MM.1S (cell line): ENCODE measurements around the gene GPR87.

ENCODE experiments used
- DNase-seq: peaks from one replicate; pipeline ENCODE4 v3.0.0-alpha.2; 2015
- H2AFZ ChIP-seq: fragments of 300-600 bp; sonication (generic); 2 replicates; pipeline ENCODE4 v1.6.0; 2016; ENCODE audit warnings: antibody characterized with exemption, low read length
- H3F3A ChIP-seq: fragments of 300-600 bp; sonication (generic); 2 replicates; pipeline ENCODE4 v1.6.1; 2016; ENCODE audit warnings: mild to moderate bottlenecking, antibody characterized with exemption, low read length, moderate library complexity, mixed read lengths; ENCODE audit not compliant: insufficient read depth
- H3K27ac ChIP-seq: fragments of 300-600 bp; sonication (generic); 2 replicates; pipeline ENCODE4 v1.5.1; 2016; ENCODE audit warnings: mild to moderate bottlenecking, low read length
- H3K27me3 ChIP-seq: fragments of 300-600 bp; sonication (generic); replicated peaks from 2 replicates; pipeline ENCODE4 v1.6.0; 2016; ENCODE audit warnings: low read length; ENCODE audit not compliant: insufficient read depth
- H3K36me3 ChIP-seq: fragments of 300-600 bp; sonication (generic); replicated peaks from 2 replicates; pipeline ENCODE4 v1.6.1; 2016; ENCODE audit warnings: mild to moderate bottlenecking, low read length, mixed read lengths; ENCODE audit not compliant: insufficient read depth
- H3K4me1 ChIP-seq: fragments of 300-600 bp; sonication (generic); 2 replicates; pipeline ENCODE4 v1.6.1; 2016; ENCODE audit warnings: low read length, mixed read lengths
- H3K4me2 ChIP-seq: fragments of 300-600 bp; sonication (generic); 2 replicates; pipeline ENCODE4 v1.6.0; 2016; ENCODE audit warnings: low read depth, low read length
- H3K4me3 ChIP-seq: fragments of 300-600 bp; sonication (generic); 2 replicates; pipeline ENCODE4 v1.5.1; 2016; ENCODE audit warnings: low read length, mixed read lengths
- H3K79me2 ChIP-seq: fragments of 300-600 bp; sonication (generic); 2 replicates; pipeline ENCODE4 v1.6.1; 2016; ENCODE audit warnings: mixed run types, low read length, mixed read lengths
- H3K9ac ChIP-seq: fragments of 300-600 bp; sonication (generic); 2 replicates; pipeline ENCODE4 v1.6.1; 2016; ENCODE audit warnings: low read length, mixed read lengths
- H3K9me2 ChIP-seq: fragments of 300-600 bp; sonication (generic); replicated peaks from 2 replicates; pipeline ENCODE4 v1.6.1; 2016; ENCODE audit warnings: mild to moderate bottlenecking, low read length, mixed read lengths; ENCODE audit not compliant: insufficient read depth
- H3K9me3 ChIP-seq: fragments of 300-600 bp; sonication (generic); replicated peaks from 2 replicates; pipeline ENCODE4 v1.6.1; 2016; ENCODE audit warnings: mild to moderate bottlenecking, low read length, mixed read lengths; ENCODE audit not compliant: insufficient read depth
- H4K20me1 ChIP-seq: fragments of 300-600 bp; sonication (generic); 2 replicates; pipeline ENCODE4 v1.6.1; 2016; ENCODE audit warnings: mild to moderate bottlenecking, low read length, moderate library complexity, mixed read lengths; ENCODE audit not compliant: insufficient read depth
- EZH2 ChIP-seq: fragments of 300-600 bp; sonication (generic); optimal IDR thresholded peaks from 2 replicates; pipeline ENCODE3; 2017; ENCODE audit warnings: low read depth, mild to moderate bottlenecking, antibody characterized with exemption, low read length, mixed read lengths
- EZH2phosphoT487 ChIP-seq: fragments of 300-600 bp; sonication (generic); IDR thresholded peaks from 2 replicates; pipeline ENCODE4 v1.6.1; 2018; ENCODE audit warnings: antibody characterized with exemption, low read length
- TF ChIP-seq, protein P1 (sequence below): fragments of 300-600 bp; sonication (generic); IDR thresholded peaks from 2 replicates; pipeline ENCODE4 v1.5.1; 2016; ENCODE audit warnings: antibody characterized with exemption, low read length, mixed read lengths

GPR87 gene

GRCh38 chr3:151331696-151332095 is 15.1 kb upstream of the GPR87 start:
- DNase-seq = no peak

GRCh38 chr3:151330899-151331298 is 14.3 kb upstream of the GPR87 start:
- H3K27me3 ChIP-seq = no peaks in the 10 kb centered on the region
- H3K9ac ChIP-seq = no peak overlapping the region
- H3K9me3 ChIP-seq = no peaks in the 10 kb centered on the region
- H3K79me2 ChIP-seq = no peaks in the 10 kb centered on the region
- H3F3A ChIP-seq = no peaks in the 10 kb centered on the region
- H3K4me2 ChIP-seq = no peak overlapping the region
- H2AFZ ChIP-seq = no peak overlapping the region
- no peak for DNase-seq
- no peaks in the 10 kb centered on the region for H3K4me1 ChIP-seq
- no peaks in the 10 kb centered on the region for H3K36me3 ChIP-seq
- no peak overlapping the region for H3K4me3 ChIP-seq
- no peak overlapping the region for H3K27ac ChIP-seq
- no peaks in the 10 kb centered on the region for H3K9me2 ChIP-seq
- no peaks in the 10 kb centered on the region for H4K20me1 ChIP-seq
- TF ChIP-seq, protein P1, sequence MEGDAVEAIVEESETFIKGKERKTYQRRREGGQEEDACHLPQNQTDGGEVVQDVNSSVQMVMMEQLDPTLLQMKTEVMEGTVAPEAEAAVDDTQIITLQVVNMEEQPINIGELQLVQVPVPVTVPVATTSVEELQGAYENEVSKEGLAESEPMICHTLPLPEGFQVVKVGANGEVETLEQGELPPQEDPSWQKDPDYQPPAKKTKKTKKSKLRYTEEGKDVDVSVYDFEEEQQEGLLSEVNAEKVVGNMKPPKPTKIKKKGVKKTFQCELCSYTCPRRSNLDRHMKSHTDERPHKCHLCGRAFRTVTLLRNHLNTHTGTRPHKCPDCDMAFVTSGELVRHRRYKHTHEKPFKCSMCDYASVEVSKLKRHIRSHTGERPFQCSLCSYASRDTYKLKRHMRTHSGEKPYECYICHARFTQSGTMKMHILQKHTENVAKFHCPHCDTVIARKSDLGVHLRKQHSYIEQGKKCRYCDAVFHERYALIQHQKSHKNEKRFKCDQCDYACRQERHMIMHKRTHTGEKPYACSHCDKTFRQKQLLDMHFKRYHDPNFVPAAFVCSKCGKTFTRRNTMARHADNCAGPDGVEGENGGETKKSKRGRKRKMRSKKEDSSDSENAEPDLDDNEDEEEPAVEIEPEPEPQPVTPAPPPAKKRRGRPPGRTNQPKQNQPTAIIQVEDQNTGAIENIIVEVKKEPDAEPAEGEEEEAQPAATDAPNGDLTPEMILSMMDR = no peak
- no peak for TF ChIP-seq EZH2
- no peak for TF ChIP-seq EZH2phosphoT487

More at GRCh38 chr3:151331696-151332095, 15.1 kb upstream of the GPR87 start:
- Histone ChIP-seq H3K9me2 (no peaks in the 10 kb centered on the region), H2AFZ (no peak overlapping the region), H3K27ac (no peak overlapping the region), H3K9ac (no peak overlapping the region), H3K36me3 (no peaks in the 10 kb centered on the region), H3K4me2 (no peak overlapping the region), H3K4me1 (no peaks in the 10 kb centered on the region), H3K79me2 (no peaks in the 10 kb centered on the region), H3K27me3 (no peaks in the 10 kb centered on the region), H3K9me3 (no peaks in the 10 kb centered on the region), H4K20me1 (no peaks in the 10 kb centered on the region), H3K4me3 (no peak overlapping the region), H3F3A (no peaks in the 10 kb centered on the region)
- TF ChIP-seq, protein P1 = no peak
- TF ChIP-seq EZH2phosphoT487 = no peak
- no peak for TF ChIP-seq EZH2

DNA sequence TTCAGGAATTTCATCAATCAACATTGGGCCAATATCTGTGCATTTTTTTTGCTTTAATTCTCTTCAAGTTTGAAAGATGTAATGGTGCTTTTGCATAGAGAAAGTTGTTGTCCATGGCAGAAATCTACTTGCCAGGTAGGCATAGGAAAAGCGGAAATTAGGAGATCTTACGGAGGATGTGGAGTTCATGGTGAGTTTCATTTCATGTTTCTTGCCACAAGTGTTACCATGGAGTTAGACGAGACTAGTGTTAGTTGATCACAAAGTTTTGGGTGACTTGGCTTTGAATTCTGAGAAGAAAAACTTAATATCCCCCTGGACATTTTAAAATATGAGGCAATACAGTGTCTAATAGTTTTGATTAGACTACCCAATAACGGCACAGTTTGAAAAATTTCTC is 13.8 kb upstream of the GPR87 start:
- H4K20me1 ChIP-seq = no peaks in the 10 kb centered on the region
- no peak overlapping the region for H3K4me2 ChIP-seq
- H3K27ac ChIP-seq = no peak overlapping the region
- no peaks in the 10 kb centered on the region for H3K36me3 ChIP-seq
- no peak overlapping the region for H2AFZ ChIP-seq
- H3K4me3 ChIP-seq = no peak overlapping the region
- H3K9me2 ChIP-seq = no peaks in the 10 kb centered on the region
- no peak for DNase-seq
- no peak for TF ChIP-seq EZH2phosphoT487
- no peak for TF ChIP-seq EZH2
- H3F3A ChIP-seq = no peaks in the 10 kb centered on the region
- H3K4me1 ChIP-seq = no peaks in the 10 kb centered on the region
- no peak overlapping the region for H3K9ac ChIP-seq
- no peaks in the 10 kb centered on the region for H3K9me3 ChIP-seq
- H3K27me3 ChIP-seq = no peaks in the 10 kb centered on the region
- no peaks in the 10 kb centered on the region for H3K79me2 ChIP-seq

- no peak within 1 kb of the TSS for H3K4me2 ChIP-seq
Measured at GRCh38 chr3:151329363-151329762, 12.7 kb upstream of the GPR87 start, which contains the start of gene P2RY13. Gene P2RY13 (minus strand): TSS chr3:151329549. CDS start chr3:151329528, 21 bp downstream.

More at GRCh38 chr3:151329363-151329762, 12.7 kb upstream of the GPR87 start, which contains the start of gene P2RY13:
- Histone ChIP-seq H3K9me3 (no peaks in the 10 kb centered on the region), H2AFZ (no peak within 1 kb of the TSS), H3F3A (no peaks in the 10 kb centered on the region), H3K9ac (no peak within 1 kb of the TSS), H3K27me3 (no peaks in the 10 kb centered on the region), H3K4me1 (no peaks in the 10 kb centered on the region), H3K27ac (no peak within 1 kb of the TSS), H3K9me2 (no peaks in the 10 kb centered on the region), H3K79me2 (no peaks in the 10 kb centered on the region), H3K36me3 (no peaks in the 10 kb centered on the region), H3K4me3 (no peak within 1 kb of the TSS), H4K20me1 (no peaks in the 10 kb centered on the region)
- no peak for DNase-seq
- TF ChIP-seq, protein P1 = no peak
- TF ChIP-seq EZH2phosphoT487 (no peak), EZH2 (no peak)
